MM.1S (cell line): ENCODE data around the gene RFESD.

Source experiments
- DNase-seq: peaks from one replicate; pipeline ENCODE4 v3.0.0-alpha.2; 2015
- H2AFZ ChIP-seq: fragments of 300-600 bp; sonication (generic); 2 replicates; pipeline ENCODE4 v1.6.0; 2016; ENCODE audit warnings: antibody characterized with exemption, low read length
- H3F3A ChIP-seq: fragments of 300-600 bp; sonication (generic); 2 replicates; pipeline ENCODE4 v1.6.1; 2016; ENCODE audit warnings: mild to moderate bottlenecking, antibody characterized with exemption, low read length, moderate library complexity, mixed read lengths; ENCODE audit not compliant: insufficient read depth
- H3K27ac ChIP-seq: fragments of 300-600 bp; sonication (generic); 2 replicates; pipeline ENCODE4 v1.5.1; 2016; ENCODE audit warnings: mild to moderate bottlenecking, low read length
- H3K27me3 ChIP-seq: fragments of 300-600 bp; sonication (generic); replicated peaks from 2 replicates; pipeline ENCODE4 v1.6.0; 2016; ENCODE audit warnings: low read length; ENCODE audit not compliant: insufficient read depth
- H3K36me3 ChIP-seq: fragments of 300-600 bp; sonication (generic); replicated peaks from 2 replicates; pipeline ENCODE4 v1.6.1; 2016; ENCODE audit warnings: mild to moderate bottlenecking, low read length, mixed read lengths; ENCODE audit not compliant: insufficient read depth
- H3K4me1 ChIP-seq: fragments of 300-600 bp; sonication (generic); 2 replicates; pipeline ENCODE4 v1.6.1; 2016; ENCODE audit warnings: low read length, mixed read lengths
- H3K4me2 ChIP-seq: fragments of 300-600 bp; sonication (generic); 2 replicates; pipeline ENCODE4 v1.6.0; 2016; ENCODE audit warnings: low read depth, low read length
- H3K4me3 ChIP-seq: fragments of 300-600 bp; sonication (generic); 2 replicates; pipeline ENCODE4 v1.5.1; 2016; ENCODE audit warnings: low read length, mixed read lengths
- H3K79me2 ChIP-seq: fragments of 300-600 bp; sonication (generic); 2 replicates; pipeline ENCODE4 v1.6.1; 2016; ENCODE audit warnings: mixed run types, low read length, mixed read lengths
- H3K9ac ChIP-seq: fragments of 300-600 bp; sonication (generic); 2 replicates; pipeline ENCODE4 v1.6.1; 2016; ENCODE audit warnings: low read length, mixed read lengths
- H3K9me2 ChIP-seq: fragments of 300-600 bp; sonication (generic); replicated peaks from 2 replicates; pipeline ENCODE4 v1.6.1; 2016; ENCODE audit warnings: mild to moderate bottlenecking, low read length, mixed read lengths; ENCODE audit not compliant: insufficient read depth
- H3K9me3 ChIP-seq: fragments of 300-600 bp; sonication (generic); replicated peaks from 2 replicates; pipeline ENCODE4 v1.6.1; 2016; ENCODE audit warnings: mild to moderate bottlenecking, low read length, mixed read lengths; ENCODE audit not compliant: insufficient read depth
- H4K20me1 ChIP-seq: fragments of 300-600 bp; sonication (generic); 2 replicates; pipeline ENCODE4 v1.6.1; 2016; ENCODE audit warnings: mild to moderate bottlenecking, low read length, moderate library complexity, mixed read lengths; ENCODE audit not compliant: insufficient read depth
- EZH2 ChIP-seq: fragments of 300-600 bp; sonication (generic); optimal IDR thresholded peaks from 2 replicates; pipeline ENCODE3; 2017; ENCODE audit warnings: low read depth, mild to moderate bottlenecking, antibody characterized with exemption, low read length, mixed read lengths
- EZH2phosphoT487 ChIP-seq: fragments of 300-600 bp; sonication (generic); IDR thresholded peaks from 2 replicates; pipeline ENCODE4 v1.6.1; 2018; ENCODE audit warnings: antibody characterized with exemption, low read length
- TF ChIP-seq, protein P1 (sequence below): fragments of 300-600 bp; sonication (generic); IDR thresholded peaks from 2 replicates; pipeline ENCODE4 v1.5.1; 2016; ENCODE audit warnings: antibody characterized with exemption, low read length, mixed read lengths

RFESD gene

DNA sequence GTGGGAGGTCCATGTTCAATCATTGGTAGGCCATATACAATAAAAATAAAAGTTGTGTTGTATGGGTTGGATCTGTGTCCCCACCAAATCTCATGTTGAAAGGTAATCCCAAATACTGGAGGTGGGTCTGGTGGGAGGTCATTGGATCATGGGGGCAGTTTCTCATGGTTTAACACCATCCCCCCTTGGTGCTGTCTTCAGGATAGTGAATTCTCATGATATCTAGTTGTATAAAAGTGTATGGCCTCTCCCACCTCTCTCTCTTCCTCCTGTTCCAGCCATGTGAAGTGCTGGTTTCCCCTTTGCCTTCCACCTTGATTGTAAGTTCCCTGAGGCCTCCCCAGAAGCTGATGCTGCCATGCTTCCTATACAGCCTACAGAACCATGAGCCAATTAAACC lies 21.1 kb downstream of the RFESD start:
- Histone ChIP-seq H3K9ac (no peak overlapping the region), H3K4me3 (no peak overlapping the region), H2AFZ (no peak overlapping the region), H3K27me3 (no peaks in the 10 kb centered on the region), H3K9me3 (no peaks in the 10 kb centered on the region), H4K20me1 (no peaks in the 10 kb centered on the region), H3F3A (no peaks in the 10 kb centered on the region), H3K4me1 (0 out of 2 replicates have a peak, but pooled peaks cover 5% of the 10 kb centered on the region), H3K36me3 (no peaks in the 10 kb centered on the region), H3K27ac (no peak overlapping the region), H3K4me2 (no peak overlapping the region), H3K79me2 (no peaks in the 10 kb centered on the region), H3K9me2 (no peaks in the 10 kb centered on the region)
- DNase-seq: no peak
- TF ChIP-seq, protein P1, sequence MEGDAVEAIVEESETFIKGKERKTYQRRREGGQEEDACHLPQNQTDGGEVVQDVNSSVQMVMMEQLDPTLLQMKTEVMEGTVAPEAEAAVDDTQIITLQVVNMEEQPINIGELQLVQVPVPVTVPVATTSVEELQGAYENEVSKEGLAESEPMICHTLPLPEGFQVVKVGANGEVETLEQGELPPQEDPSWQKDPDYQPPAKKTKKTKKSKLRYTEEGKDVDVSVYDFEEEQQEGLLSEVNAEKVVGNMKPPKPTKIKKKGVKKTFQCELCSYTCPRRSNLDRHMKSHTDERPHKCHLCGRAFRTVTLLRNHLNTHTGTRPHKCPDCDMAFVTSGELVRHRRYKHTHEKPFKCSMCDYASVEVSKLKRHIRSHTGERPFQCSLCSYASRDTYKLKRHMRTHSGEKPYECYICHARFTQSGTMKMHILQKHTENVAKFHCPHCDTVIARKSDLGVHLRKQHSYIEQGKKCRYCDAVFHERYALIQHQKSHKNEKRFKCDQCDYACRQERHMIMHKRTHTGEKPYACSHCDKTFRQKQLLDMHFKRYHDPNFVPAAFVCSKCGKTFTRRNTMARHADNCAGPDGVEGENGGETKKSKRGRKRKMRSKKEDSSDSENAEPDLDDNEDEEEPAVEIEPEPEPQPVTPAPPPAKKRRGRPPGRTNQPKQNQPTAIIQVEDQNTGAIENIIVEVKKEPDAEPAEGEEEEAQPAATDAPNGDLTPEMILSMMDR: no peak
- TF ChIP-seq EZH2 (no peak), EZH2phosphoT487 (no peak)

DNA sequence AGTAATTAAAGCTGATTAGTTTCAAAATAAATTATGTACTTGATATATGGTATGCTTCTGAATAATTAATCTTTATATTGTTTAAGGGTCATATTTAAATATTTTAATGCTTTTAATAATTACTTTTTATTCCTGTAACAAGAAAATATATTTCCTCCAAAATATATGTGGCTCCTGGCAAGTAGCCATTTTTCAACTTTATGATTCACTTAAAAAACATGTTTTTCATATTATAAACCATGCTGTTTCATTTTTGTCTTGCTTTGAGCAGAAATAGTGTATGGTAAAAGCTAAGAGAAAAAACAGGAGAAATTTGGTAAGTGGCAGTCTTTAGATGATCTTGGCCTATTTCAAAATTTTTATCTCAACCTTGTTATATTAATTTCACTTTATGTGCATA lies 21.6 kb downstream of the RFESD start:
- Histone ChIP-seq H2AFZ (no peak overlapping the region), H3K9me3 (no peaks in the 10 kb centered on the region), H4K20me1 (no peaks in the 10 kb centered on the region), H3K27ac (no peak overlapping the region), H3K36me3 (no peaks in the 10 kb centered on the region), H3K9me2 (no peaks in the 10 kb centered on the region), H3K79me2 (no peaks in the 10 kb centered on the region), H3K27me3 (no peaks in the 10 kb centered on the region), H3K4me3 (no peak overlapping the region), H3F3A (no peaks in the 10 kb centered on the region), H3K9ac (no peak overlapping the region), H3K4me2 (no peak overlapping the region), H3K4me1 (0 out of 2 replicates have a peak, but pooled peaks cover 5% of the 10 kb centered on the region)
- TF ChIP-seq, protein P1: no peak
- no peak for TF ChIP-seq EZH2
- TF ChIP-seq EZH2phosphoT487: no peak
- no peak for DNase-seq

DNA sequence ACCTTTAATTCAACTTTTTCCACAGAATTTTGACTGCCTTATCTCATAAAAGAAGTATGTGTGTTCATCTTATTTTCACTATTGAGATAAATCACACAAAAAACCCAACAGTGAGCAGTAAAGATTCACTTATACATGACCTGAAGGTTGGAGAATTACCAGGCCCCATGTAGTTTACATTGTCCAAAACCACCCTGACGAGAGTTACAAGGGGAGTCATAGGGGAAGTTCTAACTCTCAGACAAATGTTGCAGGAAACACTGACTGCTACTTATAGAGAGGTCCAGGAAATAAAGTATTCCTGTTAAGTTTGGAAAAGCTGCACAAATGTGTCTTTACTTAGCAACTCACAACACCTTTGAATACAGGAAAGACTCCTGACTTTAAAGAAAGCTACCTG lies 22.2 kb downstream of the RFESD start:
- no peaks in the 10 kb centered on the region for H3K9me2 ChIP-seq
- H3K79me2 ChIP-seq: no peaks in the 10 kb centered on the region
- no peak overlapping the region for H3K27ac ChIP-seq
- H3K9me3 ChIP-seq: no peaks in the 10 kb centered on the region
- no peak overlapping the region for H3K9ac ChIP-seq
- no peak overlapping the region for H3K4me3 ChIP-seq
- no peak overlapping the region for H3K4me2 ChIP-seq
- H4K20me1 ChIP-seq: no peaks in the 10 kb centered on the region
- DNase-seq: no peak
- TF ChIP-seq, protein P1: no peak
- TF ChIP-seq EZH2phosphoT487: no peak
- TF ChIP-seq EZH2: no peak
- no peak overlapping the region for H2AFZ ChIP-seq
- H3K27me3 ChIP-seq: no peaks in the 10 kb centered on the region
- H3K4me1 ChIP-seq: 0 out of 2 replicates have a peak, but pooled peaks cover 5% of the 10 kb centered on the region
- H3F3A ChIP-seq: no peaks in the 10 kb centered on the region
- H3K36me3 ChIP-seq: no peaks in the 10 kb centered on the region
